Mucosa of stomach (tissue), 1 donor: ENCODE data around the gene RNF224.

Experiments used
- H3K27me3 ChIP-seq: one replicate; pipeline ENCODE4 v1.7.0; 2013; ENCODE audit warnings: mild to moderate bottlenecking, low read length; ENCODE audit not compliant: control insufficient read depth, insufficient read depth
- H3K36me3 ChIP-seq: one replicate; pipeline ENCODE4 v1.7.0; 2013; ENCODE audit warnings: low read length; ENCODE audit not compliant: control insufficient read depth, insufficient read depth
- H3K4me1 ChIP-seq: one replicate; pipeline ENCODE4 v1.7.0; 2013; ENCODE audit warnings: mild to moderate bottlenecking, low read length; ENCODE audit not compliant: control insufficient read depth, insufficient read depth
- H3K4me3 ChIP-seq: one replicate; pipeline ENCODE4 v1.7.0; 2013; ENCODE audit warnings: low read length
- H3K9ac ChIP-seq: one replicate; pipeline ENCODE4 v1.7.0; 2013; ENCODE audit warnings: mild to moderate bottlenecking, low read length, moderate library complexity
- H3K9me3 ChIP-seq: one replicate; pipeline ENCODE4 v1.7.0; 2013; ENCODE audit warnings: mild to moderate bottlenecking, low read length, moderate library complexity; ENCODE audit not compliant: control insufficient read depth
- donor health status: Pancreatic carcinoma.

Gene RNF224

DNA sequence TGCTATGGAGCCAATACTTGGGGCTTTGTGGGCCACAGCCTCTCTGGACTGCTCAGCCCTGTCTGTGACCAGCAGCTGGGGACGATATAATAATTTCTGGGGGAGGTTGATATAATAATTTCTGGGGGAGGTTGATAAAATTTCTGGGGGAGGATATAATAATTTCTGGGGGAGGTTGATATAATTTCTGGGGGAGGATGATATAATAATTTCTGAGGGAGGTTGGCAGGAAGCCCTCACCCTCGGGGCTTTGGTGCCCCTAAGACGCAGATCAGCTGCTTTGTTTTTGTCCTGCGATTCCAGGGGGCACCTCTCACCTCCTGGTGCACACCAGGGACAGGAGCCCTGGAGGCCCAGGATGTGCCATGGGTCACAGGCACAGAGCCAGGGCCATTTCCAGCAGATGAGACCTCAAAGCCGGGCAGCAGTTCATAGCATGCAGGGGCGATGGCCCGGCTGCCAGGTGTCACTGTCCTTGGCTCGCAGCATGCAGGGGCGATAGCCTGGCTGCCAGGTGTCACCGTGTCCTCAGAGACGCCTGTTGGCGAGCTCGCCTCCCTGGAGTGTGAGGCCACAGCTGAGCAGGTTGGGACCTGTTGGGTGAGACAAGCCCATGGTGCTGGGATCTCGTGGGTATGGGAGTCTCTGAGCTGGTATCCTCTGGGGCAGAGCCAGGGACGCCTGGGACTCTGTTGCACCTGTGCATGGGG lies 46.5 kb downstream of the RNF224 start:
- H3K27me3 ChIP-seq = no peaks in the 10 kb centered on the region
- H3K9me3 ChIP-seq = no peaks in the 10 kb centered on the region
- no peak overlapping the region for H3K4me3 ChIP-seq
- peaks cover 6% of the 10 kb centered on the region for H3K36me3 ChIP-seq
- peaks cover 49% of the 10 kb centered on the region for H3K4me1 ChIP-seq
- peak overlapping the region; percentile 50 for H3K9ac ChIP-seq

DNA sequence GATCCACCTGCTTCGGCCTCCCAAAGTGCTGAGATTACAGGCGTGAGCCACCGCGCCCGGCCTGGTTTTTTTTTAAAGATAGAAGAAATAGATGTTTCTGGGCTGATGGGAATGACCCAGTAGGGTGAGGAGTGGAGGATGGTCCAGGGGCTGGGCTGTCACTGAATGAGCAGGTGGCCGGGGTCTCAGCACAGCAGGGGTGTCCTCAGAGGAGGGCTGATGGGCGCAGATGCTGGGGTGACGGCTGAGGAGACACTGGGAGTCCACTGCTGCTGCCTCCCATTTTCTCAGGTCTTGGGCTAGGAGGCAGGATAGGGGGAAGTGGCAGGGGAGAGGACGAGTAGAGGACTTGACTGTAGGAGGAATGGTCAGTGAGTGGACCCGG lies 47.9 kb downstream of the RNF224 start:
- H3K4me1 ChIP-seq = peaks cover 39% of the 10 kb centered on the region
- peaks cover 6% of the 10 kb centered on the region for H3K36me3 ChIP-seq
- H3K4me3 ChIP-seq = no peak overlapping the region
- H3K9me3 ChIP-seq = no peaks in the 10 kb centered on the region
- H3K9ac ChIP-seq = no peak overlapping the region
- no peaks in the 10 kb centered on the region for H3K27me3 ChIP-seq

DNA sequence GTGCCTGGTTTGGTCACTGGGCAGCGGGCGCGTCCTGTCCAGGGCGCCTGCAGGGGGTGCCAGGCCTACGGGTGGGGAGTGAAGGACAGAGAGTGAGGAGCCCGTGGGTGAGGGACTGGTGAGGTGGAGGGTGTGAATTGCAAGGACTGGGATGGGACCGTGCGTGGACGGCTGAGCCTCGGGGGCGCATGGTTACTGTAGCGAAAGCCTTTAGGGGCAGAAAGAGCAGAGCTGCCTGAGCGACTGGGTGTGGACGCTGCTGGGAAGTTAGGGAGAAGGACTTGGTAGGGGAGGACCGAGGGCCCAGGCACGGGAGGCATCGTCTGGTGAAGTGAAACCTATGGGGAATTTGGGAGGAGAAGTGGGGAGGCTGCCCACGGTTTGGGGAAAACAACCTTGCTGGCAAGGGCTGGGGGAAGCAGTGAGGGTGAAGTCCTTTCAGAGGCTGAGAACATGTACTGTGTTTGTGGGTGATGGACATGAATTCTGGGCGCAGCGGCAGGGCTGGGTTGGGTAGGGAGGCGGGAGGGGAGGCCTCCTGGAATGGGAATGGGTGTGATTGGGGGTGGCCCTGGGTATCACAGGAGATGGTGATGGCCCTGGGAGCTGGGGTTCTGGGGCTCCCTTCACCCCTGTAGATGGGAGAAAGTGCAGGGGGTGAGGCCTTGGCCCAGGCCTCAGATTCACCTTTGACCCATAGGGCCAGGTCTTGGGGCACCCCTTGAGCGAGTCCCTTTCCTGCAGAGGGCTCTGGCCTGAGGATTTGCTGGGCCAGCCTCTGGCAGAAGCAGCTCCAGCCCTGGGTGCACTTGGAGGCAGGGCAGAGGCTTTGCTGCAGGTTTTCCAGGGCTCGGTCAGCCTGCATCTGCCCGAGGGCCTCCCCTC lies 48.5 kb downstream of the RNF224 start:
- Histone ChIP-seq H3K9me3 (no peaks in the 10 kb centered on the region), H3K9ac (peak overlapping the region; percentile 93), H3K4me3 (no peak overlapping the region), H3K36me3 (peaks cover 6% of the 10 kb centered on the region), H3K27me3 (no peaks in the 10 kb centered on the region), H3K4me1 (peaks cover 44% of the 10 kb centered on the region)

DNA sequence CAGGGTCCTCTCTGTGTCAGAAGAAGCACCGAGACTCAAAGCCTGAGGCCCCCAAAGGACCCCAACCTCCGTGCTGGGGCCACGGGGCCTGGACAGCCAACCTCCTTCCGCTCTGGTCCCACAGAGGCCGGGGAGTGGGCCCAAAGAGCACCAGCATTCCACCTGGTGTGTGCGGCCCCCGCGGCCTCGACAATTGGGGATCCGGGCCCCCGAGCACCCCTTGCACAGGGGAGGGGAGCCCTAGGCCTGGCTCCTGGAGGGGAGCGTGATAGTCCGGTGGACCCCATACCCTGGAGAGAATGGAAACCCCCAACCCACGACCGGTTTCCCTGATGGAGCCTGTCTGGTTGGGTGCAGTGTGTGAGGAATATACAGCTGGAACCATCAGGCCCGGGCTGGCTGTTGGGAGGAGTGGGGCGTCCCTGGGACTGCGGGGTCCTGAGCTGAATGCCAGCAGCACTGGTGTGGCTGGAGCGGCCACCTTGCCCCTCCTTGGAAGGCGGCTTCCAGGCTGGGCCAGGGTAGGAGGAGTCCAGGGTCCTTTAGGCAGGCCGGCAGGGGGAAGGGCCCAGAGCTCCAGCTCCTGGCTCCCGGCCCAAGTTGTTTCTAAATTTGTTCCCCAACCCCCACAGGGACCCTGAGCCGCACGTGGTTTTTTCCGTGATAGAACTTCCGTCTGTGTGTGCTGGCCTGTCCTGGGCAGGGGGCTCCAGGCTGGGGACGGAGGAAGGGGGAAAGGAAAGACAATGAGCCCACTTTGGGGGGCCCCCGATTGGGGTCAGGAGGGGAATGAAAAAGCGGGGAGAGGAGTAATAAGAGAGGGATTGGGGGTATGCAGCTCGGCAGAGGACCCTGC lies 49.4 kb downstream of the RNF224 start:
- H3K4me1 ChIP-seq = peaks cover 44% of the 10 kb centered on the region

DNA sequence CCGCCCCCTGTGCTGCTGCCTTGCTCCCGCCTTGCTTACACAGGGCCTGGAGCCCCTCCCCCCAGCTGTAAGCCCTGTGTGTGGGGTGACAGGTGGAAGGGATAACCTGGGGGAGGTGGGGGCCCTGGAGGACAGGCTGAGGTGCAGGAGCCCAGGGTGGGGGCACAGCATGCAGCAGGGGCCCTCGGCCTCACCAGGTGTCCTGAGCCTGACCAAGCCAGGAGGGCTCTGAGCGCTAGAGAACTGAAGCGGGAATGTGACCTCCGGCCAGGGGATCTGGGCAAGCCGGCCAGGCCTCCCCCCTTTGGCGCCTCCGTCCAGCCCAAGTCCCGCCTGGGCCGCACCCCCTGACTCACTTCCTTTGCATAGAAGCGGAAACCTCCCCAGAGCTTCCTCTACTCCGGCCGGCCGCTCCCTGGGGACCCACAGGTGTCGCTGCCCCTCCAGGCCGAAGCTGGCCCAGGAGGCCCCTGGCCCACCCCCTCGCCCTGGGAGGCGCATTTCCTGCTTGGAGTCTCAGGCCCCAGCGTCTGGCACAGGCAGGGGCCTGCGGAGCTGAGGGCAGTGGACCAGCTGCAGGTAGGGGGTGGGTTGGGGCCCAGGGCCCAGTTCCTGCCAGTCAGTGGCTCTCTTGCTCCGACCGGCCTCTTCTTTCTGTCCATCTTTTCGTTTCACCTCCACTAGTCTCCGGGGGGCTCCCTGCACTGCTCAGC lies 50.2 kb downstream of the RNF224 start, which contains the start of gene TOR4A:
TOR4A (plus strand) TSS at position 398 of the 713 bp plus-strand sequence. CDS start 964 bp downstream, outside the sequence.
- Histone ChIP-seq H3K36me3 (no peaks in the 10 kb centered on the region), H3K4me3 (peak within 1 kb of the TSS; percentile 67), H3K27me3 (no peaks in the 10 kb centered on the region), H3K9me3 (no peaks in the 10 kb centered on the region), H3K4me1 (peaks cover 44% of the 10 kb centered on the region), H3K9ac (peak within 1 kb of the TSS; percentile 93)

More for the DNA sequence above, 49.4 kb downstream of the RNF224 start:
- Histone ChIP-seq H3K4me3 (peak overlapping the region; percentile 17), H3K9me3 (no peaks in the 10 kb centered on the region), H3K36me3 (peaks cover 6% of the 10 kb centered on the region), H3K27me3 (no peaks in the 10 kb centered on the region), H3K9ac (peak overlapping the region; percentile 93)

DNA sequence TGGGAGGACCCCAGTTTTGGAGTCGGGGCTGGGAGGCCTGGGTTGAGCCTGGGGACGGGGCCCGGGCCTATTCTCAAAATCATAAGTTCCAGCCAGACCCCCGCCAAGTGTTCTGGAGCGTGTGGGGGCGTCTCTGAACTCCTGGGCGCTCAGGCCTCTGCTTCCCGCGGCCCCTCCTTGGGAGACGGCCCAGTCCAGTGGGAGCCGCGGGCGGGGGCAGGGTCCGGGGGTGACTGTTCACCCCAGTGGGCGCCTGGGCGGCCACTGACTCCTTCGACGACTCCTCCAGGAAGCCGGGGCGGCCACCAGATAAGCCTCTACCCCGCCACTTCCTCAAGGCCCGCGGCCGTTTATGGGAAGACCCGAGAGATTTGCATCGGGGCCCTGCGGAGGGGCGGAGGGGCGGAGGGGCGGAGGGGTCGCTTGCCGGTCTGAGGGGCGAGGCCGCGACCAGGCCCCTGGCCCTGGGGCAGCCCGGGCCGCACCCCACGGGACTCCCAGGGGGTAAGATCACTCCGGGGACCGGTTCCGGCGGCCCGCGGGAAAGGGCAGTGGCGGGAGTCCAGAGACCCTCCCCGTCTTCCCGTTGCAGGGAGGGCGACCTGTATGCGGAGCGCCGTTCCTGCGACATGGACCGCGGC lies 50.9 kb downstream of the RNF224 start:
- no peaks in the 10 kb centered on the region for H3K36me3 ChIP-seq
- no peaks in the 10 kb centered on the region for H3K9me3 ChIP-seq
- no peaks in the 10 kb centered on the region for H3K27me3 ChIP-seq
- peak overlapping the region; percentile 93 for H3K9ac ChIP-seq
- H3K4me1 ChIP-seq = peaks cover 44% of the 10 kb centered on the region
- peak overlapping the region; percentile 67 for H3K4me3 ChIP-seq
